ENCODE measurements around the gene ACAN. TPM values are rescaled to one million over a fixed set of nuclear protein-coding genes. Genes with fewer than 3 reads are reported as not detected.

The ACAN gene
- total and polyA plus RNA-seq, 2 donors (not counting 3 experiments of a cell fraction or from before 2014, with no cell fraction given) = not detected

- H3K36me3 ChIP-seq (ENCODE audit: control insufficient read depth in 2 of 2, extremely low read depth in 1 of 2, insufficient read depth in 2 of 2, low read length in 2 of 2) = peaks cover 0 to 3% of the 10 kb centered on the region in 2 experiments
- H3K9me3 ChIP-seq (replicated peaks; ENCODE audit: control insufficient read depth, insufficient read depth, low read length) = no peaks in the 10 kb centered on the region
- no peak overlapping the region for H2AFZ ChIP-seq (ENCODE audit: low read depth, low read length)
- no peak overlapping the region for H3K27ac ChIP-seq (ENCODE audit: insufficient read depth, low read depth, low read length)
- no TSS peak for BruUV-seq (replicated peaks)
- H4K20me1 ChIP-seq (replicated peaks; ENCODE audit: control insufficient read depth, extremely low read depth, insufficient read depth, low read length) = no peaks in the 10 kb centered on the region
- TF ChIP-seq CTCF (IDR thresholded peaks at IDR 0.05; ENCODE audit: extremely low read depth in 1 of 2, insufficient read depth in 1 of 2, low read depth in 1 of 2, low read length in 2 of 2) (no peak), GATA2 (IDR thresholded peaks at IDR 0.05; ENCODE audit: insufficient read depth, insufficient read length, low read depth, low read length) (no peak), JUN (IDR thresholded peaks at IDR 0.05; ENCODE audit: borderline replicate concordance, insufficient read depth, insufficient read length, low read depth) (no peak), FOS (IDR thresholded peaks at IDR 0.05; ENCODE audit: borderline replicate concordance, insufficient read depth, low read length) (no peak), POLR2AphosphoS5 (IDR thresholded peaks at IDR 0.05; ENCODE audit: insufficient read depth, low read depth, low read length) (no peak), POLR2A (IDR thresholded peaks at IDR 0.05; ENCODE audit: low read depth, low read length) (no peak), MAX (IDR thresholded peaks at IDR 0.05; ENCODE audit: insufficient read depth, insufficient read length) (no peak), EZH2 (IDR thresholded peaks at IDR 0.05; ENCODE audit: borderline replicate concordance, low read depth, low read length, severe bottlenecking) (no peak), MYC (IDR thresholded peaks at IDR 0.05; ENCODE audit: low read depth, low read length) (no peak)
- H3K9me1 ChIP-seq (replicated peaks; ENCODE audit: control insufficient read depth, extremely low read depth, insufficient read depth, low read length) = no peaks in the 10 kb centered on the region
- H3K4me2 ChIP-seq (ENCODE audit: insufficient read depth, low read length) = no peak overlapping the region
- CTCF ChIA-PET = interaction anchor here (0.5 to 4.3 kb wide), 6 partner anchors 8 to 320 kb away, joined by 3 to 24 read pairs (median 6); no protein-coding TSS in a partner anchor
- H3K79me2 ChIP-seq (ENCODE audit: control insufficient read depth, insufficient read depth, low read length) = no peaks in the 10 kb centered on the region
- H3K4me1 ChIP-seq (ENCODE audit: control insufficient read depth, extremely low read depth, insufficient read depth, low read length) = peaks cover 24% of the 10 kb centered on the region
- no peak for FAIRE-seq
- H3K9ac ChIP-seq (replicated peaks; ENCODE audit: extremely low read depth, insufficient read depth, low read length) = no peak overlapping the region
- no peak for DNase-seq (ENCODE audit: low read depth, low spot score)
- H3K4me3 ChIP-seq (replicated peaks in 1 of 3; ENCODE audit: insufficient read depth in 1 of 3, low read depth in 1 of 3, low read length in 3 of 3) = no peak overlapping the region
- H3K27me3 ChIP-seq (ENCODE audit: control insufficient read depth in 2 of 2, insufficient read depth in 2 of 2, low read length in 2 of 2) = no peaks in the 10 kb centered on the region
- POLR2A ChIA-PET = interaction anchor here (0.7 kb wide), 1 partner anchor 8 kb away, joined by 4 read pairs; no protein-coding TSS in a partner anchor
- dilution Hi-C loops (cut with MboI; ENCODE audit: extremely low pct_ligation_motif_present, low sequenced_read_pairs) = no loop called here
- intact Hi-C loops (cut with micrococcal nuclease) = no loop called here
These were observed 88.5 kb downstream of the ACAN start for GRCh38 chr15:88891540-88892254.
